Sigmoid colon (tissue), 7 donors: ENCODE results near the gene TPX2. TPM values are rescaled to one million over a fixed set of nuclear protein-coding genes. Genes with fewer than 3 reads are reported as not detected.
A peak's percentile ranks its signal among the peaks of the same experiment; 100 is the strongest.

ENCODE experiments used
- DNase-seq: peaks from one replicate; pipeline ENCODE4 v3.0.0-alpha.2; 2019
- H3K27ac ChIP-seq, 4 donors: fragments of 200-600 bp; sonication (generic); one replicate each; pipeline ENCODE4 v1.5.1; 2016 to 2019; ENCODE audit warnings: mild to moderate bottlenecking in 1 of 4
- H3K27me3 ChIP-seq, 3 donors: fragments of 200-600 bp; sonication (generic); one replicate each; pipeline ENCODE4 v1.5.1; 2019; ENCODE audit warnings: mild to moderate bottlenecking in 1 of 3
- H3K36me3 ChIP-seq, 4 donors: fragments of 200-600 bp; sonication (generic); one replicate each; pipeline ENCODE4 v1.5.1; 2016 to 2019
- H3K4me1 ChIP-seq, 4 donors: fragments of 200-600 bp; sonication (generic); one replicate each; pipeline ENCODE4 v1.5.1; 2017 to 2019
- H3K4me3 ChIP-seq, 4 donors: fragments of 200-600 bp; sonication (generic); one replicate each; pipeline ENCODE4 v1.5.1; 2017 to 2019; ENCODE audit warnings: mild to moderate bottlenecking in 2 of 4, moderate library complexity in 1 of 4
- H3K9me3 ChIP-seq, 4 donors: fragments of 200-600 bp in 3 of 4; sonication (generic) in 3 of 4; one replicate each; pipeline versions ENCODE4 v1.5.1 to v1.6.1; 2013 to 2019
- EP300 ChIP-seq, 4 donors: sonication (generic); formaldehyde crosslinking; IDR thresholded peaks; one replicate each; pipeline ENCODE4 v1.6.1; 2017; ENCODE audit warnings: antibody characterized with exemption in 4 of 4
- POLR2A ChIP-seq, 2 donors: fragments of 450-650 bp; IDR thresholded peaks; one replicate each; pipeline ENCODE4 v1.6.1; 2016; ENCODE audit warnings: antibody characterized with exemption in 2 of 2, mild to moderate bottlenecking in 2 of 2, moderate library complexity in 2 of 2
- POLR2AphosphoS5 ChIP-seq, 4 donors: sonication (generic); formaldehyde crosslinking; IDR thresholded peaks; one replicate each; pipeline ENCODE4 v1.6.1; 2017; ENCODE audit warnings: antibody characterized with exemption in 4 of 4
- WGBS, 2 donors: extraction: QIAGEN DNeasy Blood & Tissue Kit; methylation state at CpG; one replicate each; pipeline ENCODE4 v1.1.7; 2013; 5-methylcytosine and 5-hydroxymethylcytosine counted together
- intact Hi-C: fragments of 100-400 bp; cut with DNase I; formaldehyde crosslinking; loops from one replicate; pipeline ENCODE4 v1.15.1; 2023
- polyA plus RNA-seq, 3 donors: library from polyadenylated mRNA; stranded (reverse); fragments of 200-250 nt; gene quantifications; one replicate each; pipeline ENCODE4 v1.2.3, GENCODE V29; 2013
- total RNA-seq, 4 donors: library from RNA; depleted of rRNA; stranded (reverse); fragments of >200 nt; gene quantifications; one replicate each; pipeline ENCODE4 v1.1.0, GENCODE V29; 2016
- TF ChIP-seq, protein P1 (sequence below), 4 experiments: fragments of 450-650 bp in 3 of 4; fragments of 200-600 bp in 1 of 4; IDR thresholded peaks; one replicate each; pipeline ENCODE4 v1.5.1; 2016 to 2019; ENCODE audit warnings: antibody characterized with exemption in 4 of 4, mild to moderate bottlenecking in 3 of 4, moderate library complexity in 2 of 4
- donor health status: healthy with polysubstance abuse.
- donor health status: Bipolar disorder and iron deficiency.
- donor health status: healthy.

TPX2 gene
- total and polyA plus RNA-seq, 7 donors = 0.36 to 24.0 (median 2.4) TPM; not detected in 2

DNA sequence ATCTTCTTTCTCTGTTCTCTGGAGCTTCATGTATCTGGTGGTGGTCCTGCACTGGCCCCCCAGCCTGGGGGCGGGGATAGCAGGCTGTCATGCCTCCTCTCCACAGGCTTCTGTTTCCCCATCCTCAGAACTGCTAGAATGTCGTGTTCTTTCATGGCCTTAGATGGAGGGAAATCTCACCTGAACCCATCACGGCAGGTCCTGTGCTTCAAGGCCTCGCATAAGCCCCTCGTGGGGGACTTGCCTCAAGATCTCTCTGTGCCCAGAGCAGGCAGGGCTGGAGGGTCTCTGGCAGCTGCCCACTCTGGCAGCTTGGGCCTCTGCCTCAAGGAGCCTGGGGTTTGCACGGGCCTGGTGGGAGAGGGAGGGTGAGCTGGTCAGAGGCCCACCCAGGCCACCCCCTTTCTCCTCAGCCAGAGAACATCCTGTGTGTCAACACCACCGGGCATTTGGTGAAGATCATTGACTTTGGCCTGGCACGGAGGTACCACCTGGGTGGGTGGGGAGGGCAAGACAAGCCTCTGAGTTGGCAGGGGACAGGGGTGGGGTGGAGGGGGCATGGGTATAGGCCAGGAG is 91.4 kb downstream of the TPX2 start:
- Histone ChIP-seq H3K4me3 (no peak overlapping the region), H3K27ac (no peak overlapping the region), H3K4me1 (peaks cover 0 to 1% (median under 1%) of the 10 kb centered on the region in 4 donors), H3K9me3 (no peaks in the 10 kb centered on the region), H3K36me3 (no peaks in the 10 kb centered on the region), H3K27me3 (peaks cover 0 to 9% (median 0%) of the 10 kb centered on the region in 3 donors)
- 78 to 91% methylated on average over 8 of the region's 8 CpGs for WGBS, 2 donors
- TF ChIP-seq, protein P1, sequence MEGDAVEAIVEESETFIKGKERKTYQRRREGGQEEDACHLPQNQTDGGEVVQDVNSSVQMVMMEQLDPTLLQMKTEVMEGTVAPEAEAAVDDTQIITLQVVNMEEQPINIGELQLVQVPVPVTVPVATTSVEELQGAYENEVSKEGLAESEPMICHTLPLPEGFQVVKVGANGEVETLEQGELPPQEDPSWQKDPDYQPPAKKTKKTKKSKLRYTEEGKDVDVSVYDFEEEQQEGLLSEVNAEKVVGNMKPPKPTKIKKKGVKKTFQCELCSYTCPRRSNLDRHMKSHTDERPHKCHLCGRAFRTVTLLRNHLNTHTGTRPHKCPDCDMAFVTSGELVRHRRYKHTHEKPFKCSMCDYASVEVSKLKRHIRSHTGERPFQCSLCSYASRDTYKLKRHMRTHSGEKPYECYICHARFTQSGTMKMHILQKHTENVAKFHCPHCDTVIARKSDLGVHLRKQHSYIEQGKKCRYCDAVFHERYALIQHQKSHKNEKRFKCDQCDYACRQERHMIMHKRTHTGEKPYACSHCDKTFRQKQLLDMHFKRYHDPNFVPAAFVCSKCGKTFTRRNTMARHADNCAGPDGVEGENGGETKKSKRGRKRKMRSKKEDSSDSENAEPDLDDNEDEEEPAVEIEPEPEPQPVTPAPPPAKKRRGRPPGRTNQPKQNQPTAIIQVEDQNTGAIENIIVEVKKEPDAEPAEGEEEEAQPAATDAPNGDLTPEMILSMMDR (IDR thresholded peaks at IDR 0.05) = no peak
- TF ChIP-seq POLR2AphosphoS5 (IDR thresholded peaks at IDR 0.05) (no peak), EP300 (IDR thresholded peaks at IDR 0.05) (no peak), POLR2A (IDR thresholded peaks at IDR 0.05) (no peak)
- DNase-seq = no peak
- intact Hi-C loops = no loop called here

DNA sequence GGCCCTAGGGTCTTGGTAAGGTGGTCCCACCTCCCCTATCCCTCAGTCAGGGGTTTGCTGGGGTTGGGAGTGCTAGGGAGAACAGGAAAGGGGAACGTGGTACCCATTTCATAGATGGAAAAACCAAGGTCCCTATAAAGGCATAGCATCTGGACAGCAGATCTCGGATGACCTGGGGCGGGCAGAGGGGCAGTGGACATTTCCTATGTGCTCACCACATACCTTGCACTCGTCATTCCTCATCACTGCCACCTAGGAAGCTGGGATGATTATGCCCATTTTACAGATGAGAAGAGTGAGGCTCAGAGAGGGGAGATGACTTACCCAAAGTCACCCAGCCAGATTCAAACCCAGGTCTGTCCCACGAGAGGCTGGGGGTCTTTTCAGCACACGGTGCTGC is 92.1 kb downstream of the TPX2 start:
- Histone ChIP-seq H3K27me3 (peaks cover 0 to 9% (median 0%) of the 10 kb centered on the region in 3 donors), H3K9me3 (no peaks in the 10 kb centered on the region), H3K4me3 (no peak overlapping the region), H3K4me1 (peaks cover 0 to 9% (median 6%) of the 10 kb centered on the region in 4 donors), H3K27ac (no peak overlapping the region), H3K36me3 (no peaks in the 10 kb centered on the region)
- intact Hi-C loops = no loop called here
- DNase-seq = no peak
- 87 to 88% methylated on average over 6 of the region's 6 CpGs for WGBS, 2 donors
- TF ChIP-seq EP300 (IDR thresholded peaks at IDR 0.05) = no peak
- TF ChIP-seq, protein P1 (IDR thresholded peaks at IDR 0.05) = no peak

DNA sequence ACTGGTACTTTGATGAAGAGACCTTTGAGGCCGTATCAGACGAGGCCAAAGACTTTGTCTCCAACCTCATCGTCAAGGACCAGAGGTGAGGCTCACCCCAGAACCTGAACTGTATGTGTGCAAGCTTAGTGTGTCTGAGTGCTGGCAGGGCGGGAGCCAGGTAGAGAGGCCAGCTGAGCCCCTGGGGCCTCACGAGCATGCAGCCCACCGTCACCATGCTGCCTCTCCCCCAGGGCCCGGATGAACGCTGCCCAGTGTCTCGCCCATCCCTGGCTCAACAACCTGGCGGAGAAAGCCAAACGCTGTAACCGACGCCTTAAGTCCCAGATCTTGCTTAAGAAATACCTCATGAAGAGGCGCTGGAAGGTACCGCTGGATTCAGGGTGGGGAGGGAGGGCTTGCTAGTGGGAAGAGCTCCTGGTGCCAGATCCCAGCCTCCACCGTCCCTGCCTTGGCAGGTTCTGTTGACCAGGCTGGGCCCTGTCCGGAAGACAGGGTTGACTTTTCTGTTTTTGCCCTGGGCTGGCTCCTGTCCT is 92.7 kb downstream of the TPX2 start:
- no peak for DNase-seq
- no peak for TF ChIP-seq POLR2A (IDR thresholded peaks at IDR 0.05)
- TF ChIP-seq EP300 (IDR thresholded peaks at IDR 0.05) = no peak
- TF ChIP-seq, protein P1 (IDR thresholded peaks at IDR 0.05) = no peak
- no peak for TF ChIP-seq POLR2AphosphoS5 (IDR thresholded peaks at IDR 0.05)
- WGBS, 2 donors = 82 to 92% methylated on average over 17 of the region's 17 CpGs

DNA sequence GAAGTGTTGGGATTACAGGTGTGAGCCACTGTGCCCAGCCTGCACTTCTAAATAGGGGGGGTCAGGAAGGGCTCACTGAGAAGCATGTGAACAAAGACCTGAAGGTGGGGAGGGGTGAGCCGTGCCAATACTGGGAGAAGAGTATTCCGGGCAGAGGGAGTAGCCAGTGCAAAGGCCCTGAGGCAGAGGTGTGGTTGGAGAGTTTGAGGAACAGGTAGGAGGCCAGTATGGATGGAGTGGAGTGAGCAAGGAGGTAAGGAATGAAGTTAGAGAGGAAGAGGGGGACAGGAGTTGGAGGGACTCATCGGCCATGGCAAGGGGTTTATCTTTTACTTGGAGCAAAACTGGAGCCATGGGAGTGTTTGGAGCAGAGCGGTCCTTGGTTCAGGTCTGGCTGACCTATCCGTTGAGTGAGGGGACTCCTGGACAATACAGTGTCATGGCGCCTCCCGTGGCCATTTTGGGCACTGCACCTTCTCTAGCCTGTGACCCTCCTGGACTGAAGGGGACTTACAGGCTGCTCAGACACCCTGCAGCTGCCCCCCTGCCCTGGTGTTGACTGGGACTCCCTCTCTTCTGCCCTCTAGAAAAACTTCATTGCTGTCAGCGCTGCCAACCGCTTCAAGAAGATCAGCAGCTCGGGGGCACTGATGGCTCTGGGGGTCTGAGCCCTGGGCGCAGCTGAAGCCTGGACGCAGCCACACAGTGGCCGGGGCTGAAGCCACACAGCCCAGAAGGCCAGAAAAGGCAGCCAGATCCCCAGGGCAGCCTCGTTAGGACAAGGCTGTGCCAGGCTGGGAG is 94.2 kb downstream of the TPX2 start:
- no peak for DNase-seq
- intact Hi-C loops = no loop called here

More for the DNA sequence above, 92.7 kb downstream of the TPX2 start:
- intact Hi-C loops = no loop called here
- Histone ChIP-seq H3K9me3 (no peaks in the 10 kb centered on the region), H3K4me1 (peaks cover 0 to 15% (median 12%) of the 10 kb centered on the region in 4 donors), H3K27ac (no peak overlapping the region), H3K36me3 (no peaks in the 10 kb centered on the region), H3K4me3 (no peak overlapping the region), H3K27me3 (peaks cover 0 to 9% (median 0%) of the 10 kb centered on the region in 3 donors)

More for the DNA sequence above, 94.2 kb downstream of the TPX2 start:
- TF ChIP-seq POLR2A (IDR thresholded peaks at IDR 0.05) (no peak), EP300 (IDR thresholded peaks at IDR 0.05) (no peak)
- TF ChIP-seq, protein P1 (IDR thresholded peaks at IDR 0.05) = peak in 2 of 4 experiments; percentile 49 to 64
- no peaks in the 10 kb centered on the region for H3K36me3 ChIP-seq
- H3K27ac ChIP-seq = no peak overlapping the region
- no peak overlapping the region for H3K4me3 ChIP-seq
- no peaks in the 10 kb centered on the region for H3K9me3 ChIP-seq
- 53 to 69% methylated on average over 14 of the region's 14 CpGs for WGBS, 2 donors
- H3K4me1 ChIP-seq = peaks cover 0 to 17% (median 12%) of the 10 kb centered on the region in 4 donors
- H3K27me3 ChIP-seq = peaks cover 0 to 9% (median 0%) of the 10 kb centered on the region in 3 donors
